ENCODE data around the gene PTPRC.

Gene PTPRC

DNA sequence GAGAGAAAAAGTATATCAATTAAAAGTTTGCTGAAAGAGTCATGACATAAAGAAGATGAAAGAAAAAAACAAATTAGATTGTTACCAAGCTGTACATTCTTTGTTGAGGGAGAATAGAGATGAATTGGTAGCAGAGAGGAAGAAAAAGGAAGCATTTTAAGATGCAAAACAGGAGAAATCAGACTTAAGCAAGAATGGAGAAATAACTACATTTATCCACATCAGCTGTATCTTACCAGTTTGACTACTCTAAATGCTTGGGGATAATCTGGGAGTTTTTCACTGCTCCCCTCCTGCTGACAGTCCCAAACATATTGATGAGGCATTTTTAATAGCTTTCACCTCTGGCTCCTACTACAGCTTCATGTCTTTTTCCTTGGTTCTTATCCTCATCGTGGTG, 16.8 kb upstream of the PTPRC start:
- DNase-seq: no peak

DNA sequence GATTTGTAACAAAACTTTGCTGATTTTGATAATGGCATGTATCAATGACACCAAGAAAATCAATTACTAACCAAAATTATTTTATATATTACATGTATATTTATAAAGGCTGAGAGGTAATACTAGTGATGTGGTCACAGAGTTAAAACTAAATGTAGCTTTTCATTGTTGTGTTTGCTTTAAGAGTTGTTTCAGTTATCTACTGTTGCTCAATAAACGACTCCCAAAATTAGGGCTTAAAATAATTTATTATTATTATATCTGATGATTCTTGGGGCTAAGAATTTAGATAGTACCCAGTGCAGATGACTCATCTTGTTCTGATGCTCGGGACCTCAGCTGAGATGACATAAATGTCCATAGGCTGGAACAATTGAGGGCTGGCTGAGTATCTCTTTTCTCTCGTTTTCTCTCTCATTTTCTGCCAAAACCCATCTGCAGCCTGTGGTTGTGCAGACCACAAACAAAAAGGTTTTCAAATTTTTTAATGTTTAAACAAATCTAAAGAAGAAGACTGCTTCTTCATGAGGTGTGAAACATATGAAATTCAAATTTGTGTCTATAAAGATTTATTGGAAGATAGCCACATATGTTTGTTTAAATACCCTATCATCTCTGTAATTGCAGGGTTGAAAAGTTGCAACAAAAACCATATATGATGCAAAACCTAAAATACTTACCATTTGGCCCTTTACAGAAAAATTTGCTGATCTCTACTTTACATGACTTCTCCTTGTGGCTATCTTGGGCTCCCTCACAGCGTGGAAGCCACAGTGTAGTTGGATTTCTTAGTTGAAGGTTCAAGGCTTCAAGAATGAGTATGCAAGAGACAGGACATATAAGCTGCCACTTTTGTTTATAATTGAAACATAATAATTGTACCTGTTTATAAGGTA, 14.8 kb upstream of the PTPRC start:
- DNase-seq: no peak

DNA sequence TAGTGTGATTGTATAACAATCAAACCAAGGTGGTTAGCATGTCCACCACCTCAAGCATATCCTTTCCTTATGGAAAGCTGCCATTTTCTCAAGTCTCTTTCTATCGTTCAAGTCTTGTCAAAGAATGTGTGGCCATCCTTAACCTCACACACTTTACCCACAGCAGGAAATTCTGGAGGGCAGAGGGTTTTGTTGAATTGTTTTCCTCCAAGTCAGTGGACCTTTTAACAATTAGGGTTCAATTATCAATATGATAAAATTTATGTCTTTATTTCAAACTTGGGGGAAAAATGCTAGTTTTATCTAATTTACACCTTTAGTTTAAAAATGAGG, 14.2 kb upstream of the PTPRC start:
- no peak for DNase-seq

DNA sequence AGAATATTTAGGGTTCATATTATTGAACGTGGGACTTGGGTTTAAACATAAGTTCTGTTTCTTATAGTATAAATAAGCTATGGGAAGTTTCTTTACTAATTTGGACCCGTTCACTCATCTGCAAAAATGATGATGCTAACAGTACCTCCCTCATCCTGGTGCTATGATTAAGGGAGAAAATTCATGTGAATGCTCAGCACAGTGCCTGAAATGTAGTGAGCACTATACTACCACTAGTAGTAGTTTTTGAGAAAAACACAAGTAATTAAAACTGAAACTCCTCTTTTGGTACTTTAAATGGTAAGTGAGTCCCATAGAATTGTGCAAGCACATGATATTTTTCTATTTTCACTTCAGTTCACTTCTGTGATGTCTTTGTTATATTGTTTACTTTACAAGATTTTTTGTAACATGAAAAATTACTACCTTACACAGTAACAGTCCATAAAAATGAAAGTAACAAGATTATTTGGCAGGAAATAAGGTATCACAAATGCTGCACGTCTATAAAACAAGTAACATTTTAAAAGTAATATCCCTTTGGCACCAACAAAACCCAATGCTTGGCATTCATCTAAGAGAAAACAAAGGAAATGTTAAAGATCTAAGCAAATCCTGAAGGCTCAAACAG, 11.3 kb upstream of the PTPRC start:
- no peak for DNase-seq

- no peak for DNase-seq
Observed at GRCh38 chr1:198628067-198628455, 10.8 kb upstream of the PTPRC start.

- DNase-seq: no peak
Observed at GRCh38 chr1:198629610-198630009, 9.2 kb upstream of the PTPRC start.

DNA sequence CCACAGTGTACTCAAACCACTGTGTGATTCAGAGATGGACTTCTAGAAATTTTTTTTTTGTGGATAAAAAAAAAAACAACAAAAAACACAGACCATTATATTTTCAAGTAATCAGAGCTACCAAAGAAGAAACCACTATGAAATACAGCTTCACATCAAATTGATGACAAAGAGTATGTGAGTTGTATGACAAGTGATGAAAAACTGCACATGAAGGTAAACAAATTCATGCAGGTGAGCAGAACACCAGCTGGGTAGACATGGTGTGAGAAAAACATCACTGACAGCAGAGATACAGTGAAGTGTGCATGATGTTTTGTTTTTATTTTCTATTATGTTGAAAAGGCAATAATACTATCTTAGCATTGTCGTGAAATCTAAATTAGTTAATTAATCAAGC, 8.0 kb upstream of the PTPRC start:
- no peak for DNase-seq

DNA sequence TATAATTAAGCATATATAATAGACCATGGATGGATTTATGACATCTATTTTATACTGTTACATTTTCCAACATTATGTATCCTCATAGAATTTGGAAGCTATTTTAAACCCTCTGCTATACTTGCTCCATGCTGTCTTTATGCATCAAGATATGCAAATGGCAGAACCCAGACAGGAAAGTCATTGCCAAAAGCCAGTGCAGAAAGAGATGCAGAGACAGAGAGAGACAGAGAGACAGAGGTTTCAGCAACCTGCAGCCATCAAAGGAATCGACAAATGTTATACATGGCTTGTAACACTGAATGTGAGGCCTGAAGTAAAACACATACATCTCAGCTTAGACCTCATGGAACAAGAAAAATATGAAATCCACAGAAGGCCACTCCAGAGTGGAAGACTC, 7.5 kb upstream of the PTPRC start:
- DNase-seq: no peak

- DNase-seq: no peak
Observed at GRCh38 chr1:198632007-198632406, 6.8 kb upstream of the PTPRC start.

DNA sequence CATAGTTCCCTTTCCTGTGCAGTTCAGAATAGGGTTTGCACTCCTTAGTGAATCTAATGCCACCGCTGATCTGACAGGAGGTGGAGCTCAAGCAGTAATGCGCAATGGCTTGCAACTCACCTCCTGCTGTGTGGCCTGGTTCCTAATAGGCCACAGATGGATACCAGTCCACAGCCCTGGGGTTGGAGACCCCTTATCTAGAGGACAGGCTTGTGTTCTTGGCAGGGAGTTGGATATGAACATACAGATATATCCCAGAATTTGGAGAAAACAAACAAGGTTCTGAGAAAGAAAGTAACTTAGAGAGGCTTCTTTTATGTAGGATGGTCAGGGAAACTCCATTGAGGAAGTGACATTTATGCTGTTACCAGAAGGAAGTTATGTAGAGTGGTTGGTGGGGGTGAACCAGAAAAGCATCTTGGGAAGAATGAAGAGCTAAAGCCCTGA, 5.1 kb upstream of the PTPRC start:
- DNase-seq: no peak

DNA sequence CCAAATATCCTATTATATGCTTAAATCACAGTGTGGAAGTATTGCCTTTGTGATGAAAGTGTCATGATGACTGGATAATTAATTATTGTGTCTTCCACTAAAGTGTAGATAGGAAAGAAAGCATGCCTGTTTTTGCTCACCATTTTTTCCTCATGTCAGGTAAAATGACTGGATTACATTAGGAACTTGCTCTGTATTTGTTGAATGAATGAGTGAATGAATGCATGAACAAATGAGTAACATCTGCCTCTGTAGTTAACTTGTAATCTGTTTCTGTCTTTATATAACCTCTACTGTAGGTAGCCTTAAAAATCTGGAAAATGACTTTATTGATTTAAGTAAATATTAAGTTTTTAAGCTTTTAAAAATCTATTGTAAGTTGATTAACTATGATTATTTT, 2.9 kb upstream of the PTPRC start:
- no peak for DNase-seq

DNA sequence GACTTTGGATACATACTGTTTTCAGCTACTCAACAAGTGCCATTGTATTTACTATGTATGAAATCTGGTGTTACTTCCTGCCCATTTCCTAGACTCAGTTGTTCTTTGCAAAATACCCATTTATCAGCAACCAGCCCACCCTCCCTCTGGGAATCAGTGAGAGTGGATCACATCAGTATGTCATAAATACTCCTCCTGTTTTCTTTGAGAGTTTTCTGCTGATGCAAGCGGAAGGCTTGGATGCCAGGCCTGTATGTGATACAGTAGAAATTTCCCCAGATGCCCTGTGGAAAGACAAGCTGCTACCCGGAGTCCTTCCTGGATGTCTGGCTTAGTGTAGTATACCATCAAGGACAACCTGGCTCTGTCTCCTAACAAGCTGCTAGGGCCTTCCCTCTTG, 2.4 kb upstream of the PTPRC start:
- DNase-seq: no peak

GRCh38 chr1:198637157-198637556, 1.7 kb upstream of the PTPRC start:
- no peak for DNase-seq

GRCh38 chr1:198637916-198638437, 863 bp upstream of the PTPRC start:
- DNase-seq: no peak

DNA sequence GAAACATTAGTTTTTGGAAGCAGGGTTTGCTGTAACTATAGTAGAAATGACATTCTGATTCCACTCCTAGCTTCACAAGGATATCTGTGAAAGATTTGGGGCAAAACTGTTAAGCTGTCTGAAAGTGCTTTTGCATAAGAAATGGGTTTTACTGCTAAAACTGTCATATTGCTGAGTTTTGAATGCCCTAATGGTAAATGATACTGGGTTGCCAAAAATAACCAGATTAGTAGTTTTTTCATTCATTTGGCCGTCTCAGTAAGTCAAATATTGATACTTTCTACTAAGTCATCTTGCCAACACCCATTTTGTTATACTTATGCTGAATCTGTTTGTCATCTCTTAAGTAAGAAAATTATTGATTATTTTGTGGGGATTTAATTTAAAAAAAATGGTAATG, 399 bp upstream of the PTPRC start:
- no peak for DNase-seq

DNA sequence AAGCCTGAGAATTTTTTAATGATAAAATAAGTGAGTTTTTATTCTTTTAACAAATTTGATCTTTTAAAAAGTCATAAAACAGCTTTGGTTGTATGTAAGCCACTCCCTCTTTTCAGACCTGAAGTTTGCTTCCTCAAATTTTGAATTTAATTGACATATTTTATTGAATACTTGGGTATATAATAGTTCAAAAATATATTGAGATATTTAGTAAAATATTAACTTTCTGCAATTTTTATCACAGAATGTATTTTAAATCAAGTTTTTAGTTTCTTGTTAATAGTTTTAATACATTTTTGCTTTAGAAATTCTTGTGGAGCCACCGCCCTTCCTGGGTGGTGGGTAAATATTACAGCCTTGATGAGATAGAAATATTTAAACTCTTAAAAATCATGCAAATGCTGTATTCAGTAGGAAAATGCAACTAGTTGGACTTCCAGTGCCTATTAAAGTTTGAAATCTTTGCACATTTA, 867 bp downstream of the PTPRC start:
- no peak for DNase-seq

GRCh38 chr1:198640174-198640573, 1.3 kb downstream of the PTPRC start:
- DNase-seq: no peak

- no peak for DNase-seq
Observed at GRCh38 chr1:198641501-198641900, 2.7 kb downstream of the PTPRC start.

DNA sequence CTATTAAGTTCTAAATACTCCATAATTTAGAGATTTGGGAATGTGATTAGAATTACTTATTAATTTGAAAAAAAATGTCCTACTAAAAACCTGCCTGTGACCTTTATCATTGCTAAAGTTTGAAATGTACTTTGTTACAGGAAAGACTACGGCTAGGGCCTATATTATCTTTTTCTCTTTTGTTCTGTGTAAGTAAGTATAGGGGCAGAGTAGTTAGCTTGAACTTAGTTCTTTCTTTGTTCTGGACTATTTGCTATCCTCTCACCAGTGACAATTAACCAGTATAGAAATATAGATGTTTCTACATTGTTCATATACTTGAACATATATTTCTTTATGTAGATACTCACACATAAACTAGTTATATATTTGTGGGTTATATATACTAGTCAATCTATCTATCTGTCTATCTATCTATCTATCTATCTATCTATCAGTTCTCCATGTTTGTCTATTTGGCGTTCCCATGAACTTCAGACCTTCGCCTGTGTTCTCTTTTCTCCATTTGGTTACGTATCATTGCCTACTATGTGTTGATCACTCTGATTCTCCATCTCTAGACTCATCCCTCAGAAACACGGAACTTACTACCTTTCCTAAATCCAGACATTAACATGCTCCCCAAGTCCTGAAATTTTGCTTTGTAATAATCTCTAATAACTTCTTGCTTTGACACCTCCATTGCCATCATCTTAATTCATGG, 3.3 kb downstream of the PTPRC start:
- no peak for DNase-seq

DNA sequence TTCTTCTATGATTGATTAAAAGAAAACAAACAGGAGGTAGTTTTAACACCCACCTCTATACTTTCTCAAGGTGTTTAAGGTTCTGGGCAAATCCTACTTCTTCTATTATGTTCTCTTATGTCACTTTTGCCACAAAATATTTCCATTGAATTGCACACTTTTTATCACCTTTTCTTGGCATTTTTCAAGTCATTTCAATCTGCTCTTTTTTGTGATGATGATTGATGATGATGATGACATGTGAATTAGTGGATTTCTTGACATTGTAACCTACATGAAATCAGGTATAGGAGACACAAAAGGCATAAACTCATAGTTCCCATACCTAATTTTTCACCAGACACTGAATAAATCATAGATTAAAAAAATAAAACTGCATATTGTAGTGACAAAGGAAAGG, 4.1 kb downstream of the PTPRC start:
- no peak for DNase-seq

- DNase-seq: no peak
Observed at GRCh38 chr1:198643808-198644207, 5.0 kb downstream of the PTPRC start.

- no peak for DNase-seq
Observed at GRCh38 chr1:198647055-198647454, 8.2 kb downstream of the PTPRC start.

DNA sequence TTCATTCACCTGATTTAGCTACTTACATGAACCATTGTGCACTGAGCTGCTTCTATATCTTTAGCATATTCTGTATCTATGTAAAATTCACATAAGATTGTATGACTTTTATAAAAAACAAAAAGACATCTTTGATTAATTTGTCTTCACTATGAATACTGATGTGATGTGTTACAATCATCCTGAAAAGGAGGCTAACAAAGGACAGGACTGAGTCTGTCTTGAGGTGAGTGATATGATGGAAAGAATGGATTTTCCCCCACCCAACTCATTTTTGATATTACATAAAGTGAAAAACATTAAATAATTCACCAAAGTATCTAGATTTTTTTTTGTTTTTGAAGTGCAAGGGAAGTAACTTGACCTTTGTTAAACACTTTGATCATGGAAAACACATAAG, 9.8 kb downstream of the PTPRC start:
- DNase-seq: no peak

Data from midbrain (tissue), 1 donor.